Measurements from ENCODE around the gene SSBP2. TPM values are rescaled to one million over a fixed set of nuclear protein-coding genes. Genes with fewer than 3 reads are reported as not detected.

SSBP2 gene
- total RNA-seq, 1 donor from 2014 or later = 102 TPM

DNA sequence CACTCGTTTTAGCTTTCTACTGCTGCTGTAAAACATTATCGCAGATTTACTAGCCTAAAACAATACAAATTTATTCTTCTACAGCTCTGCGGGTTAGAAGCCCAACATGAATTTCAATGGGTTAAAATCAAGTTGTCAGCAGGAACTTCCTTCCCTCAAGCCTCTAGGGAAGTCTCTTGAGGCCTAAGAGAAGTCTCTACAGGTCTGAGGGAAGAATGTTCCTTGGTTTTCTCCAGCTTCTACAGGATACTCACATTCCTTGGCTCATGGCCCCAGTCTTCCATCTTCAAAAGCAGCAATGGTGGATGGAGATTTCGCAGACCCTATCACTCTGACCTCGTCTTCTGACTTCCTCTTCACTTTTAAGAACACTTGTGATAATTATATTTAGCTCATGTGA is 21.6 kb upstream of the SSBP2 start:
- intact Hi-C loops (cut with DNase I) = no loop called here

DNA sequence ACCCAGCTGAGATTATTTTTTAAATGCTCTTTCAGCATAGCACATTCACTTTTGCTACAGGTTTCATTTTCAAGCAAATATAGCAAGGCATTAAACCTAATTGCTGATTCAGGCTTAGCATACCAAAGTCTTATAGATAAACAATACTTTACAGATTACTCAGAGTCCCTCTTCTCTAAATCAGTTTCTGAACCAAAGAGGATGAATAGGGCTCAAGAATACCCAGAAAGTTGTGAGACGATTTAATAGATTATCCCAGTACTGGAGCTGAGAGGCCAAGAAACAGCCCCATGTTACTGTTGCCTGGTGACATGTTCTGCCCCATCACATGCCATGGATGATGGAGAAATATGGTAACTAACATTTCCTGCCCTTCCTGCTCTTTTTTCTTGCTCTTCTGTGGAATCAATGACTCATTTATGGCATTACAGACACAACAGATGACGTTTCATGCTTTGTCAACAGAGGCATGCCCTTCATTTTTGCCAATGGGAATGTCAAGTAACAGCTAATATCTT is 18.1 kb upstream of the SSBP2 start:
- no peak for DNase-seq (ENCODE audit: low spot score)
- intact Hi-C loops (cut with DNase I) = no loop called here

More for the DNA sequence above, 21.6 kb upstream of the SSBP2 start:
- no peak for DNase-seq (ENCODE audit: low spot score)

DNA sequence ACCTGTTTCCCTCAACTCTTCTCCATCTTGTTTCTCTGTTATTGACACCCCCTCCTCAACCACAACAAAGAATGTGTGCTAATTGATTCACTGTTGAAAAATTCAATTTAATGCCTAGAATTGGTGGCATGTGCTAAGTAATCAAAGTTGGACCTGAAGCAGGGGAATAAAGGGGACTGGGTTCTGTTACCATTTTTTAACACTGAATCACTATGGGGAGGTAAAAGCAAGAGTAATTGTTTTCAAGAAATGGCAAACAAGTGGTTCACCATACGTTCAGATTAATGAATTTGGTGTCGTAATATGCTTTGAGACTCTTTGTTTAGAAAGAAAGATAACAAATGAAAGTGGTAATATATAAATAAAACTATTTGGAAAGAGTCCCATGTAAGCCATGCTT is 17.0 kb upstream of the SSBP2 start:
- DNase-seq (ENCODE audit: low spot score) = no peak
- intact Hi-C loops (cut with DNase I) = no loop called here

- DNase-seq (ENCODE audit: low spot score) = no peak
- intact Hi-C loops (cut with DNase I) = no loop called here
Measured at GRCh38 chr5:81767097-81767496, 16.2 kb upstream of the SSBP2 start.

GRCh38 chr5:81766611-81767010 is 15.7 kb upstream of the SSBP2 start:
- intact Hi-C loops (cut with DNase I) = no loop called here
- DNase-seq (ENCODE audit: low spot score) = no peak

- intact Hi-C loops (cut with DNase I) = no loop called here
- no peak for DNase-seq (ENCODE audit: low spot score)
Measured at GRCh38 chr5:81763294-81763928, 12.5 kb upstream of the SSBP2 start.

DNA sequence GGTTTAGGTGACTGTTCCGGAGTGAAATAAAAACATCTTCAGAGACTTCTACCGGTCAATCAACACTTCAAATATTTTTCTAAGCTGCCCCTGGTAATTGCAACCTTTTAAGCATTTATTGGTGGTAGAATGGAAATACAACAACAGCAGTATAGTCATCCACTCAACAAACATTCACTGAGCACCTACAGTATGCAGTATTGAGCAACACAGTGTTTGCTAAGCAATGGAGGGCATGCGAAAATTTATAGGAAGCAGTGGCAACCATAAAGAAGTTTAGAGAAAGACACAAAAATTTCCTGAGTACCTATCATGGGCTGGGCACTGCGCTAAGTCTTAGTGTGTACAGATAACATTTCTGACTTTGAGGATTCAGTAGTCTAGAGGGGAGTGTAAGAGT is 12.0 kb upstream of the SSBP2 start:
- DNase-seq (ENCODE audit: low spot score) = no peak
- intact Hi-C loops (cut with DNase I) = no loop called here

- intact Hi-C loops (cut with DNase I) = no loop called here
- DNase-seq (ENCODE audit: low spot score) = no peak
Measured at GRCh38 chr5:81762401-81762800, 11.5 kb upstream of the SSBP2 start.

GRCh38 chr5:81761970-81762369 is 11.1 kb upstream of the SSBP2 start:
- no peak for DNase-seq (ENCODE audit: low spot score)
- intact Hi-C loops (cut with DNase I) = no loop called here

GRCh38 chr5:81761270-81761669 is 10.4 kb upstream of the SSBP2 start:
- intact Hi-C loops (cut with DNase I) = no loop called here
- DNase-seq (ENCODE audit: low spot score) = no peak

- intact Hi-C loops (cut with DNase I) = no loop called here
- no peak for DNase-seq (ENCODE audit: low spot score)
Measured at GRCh38 chr5:81760521-81760920, 9.6 kb upstream of the SSBP2 start.

GRCh38 chr5:81759632-81760005 is 8.7 kb upstream of the SSBP2 start:
- no peak for DNase-seq (ENCODE audit: low spot score)
- intact Hi-C loops (cut with DNase I) = loop anchor here (10.0 kb wide), 1 partner anchor 405 kb away; no protein-coding TSS in a partner anchor

DNA sequence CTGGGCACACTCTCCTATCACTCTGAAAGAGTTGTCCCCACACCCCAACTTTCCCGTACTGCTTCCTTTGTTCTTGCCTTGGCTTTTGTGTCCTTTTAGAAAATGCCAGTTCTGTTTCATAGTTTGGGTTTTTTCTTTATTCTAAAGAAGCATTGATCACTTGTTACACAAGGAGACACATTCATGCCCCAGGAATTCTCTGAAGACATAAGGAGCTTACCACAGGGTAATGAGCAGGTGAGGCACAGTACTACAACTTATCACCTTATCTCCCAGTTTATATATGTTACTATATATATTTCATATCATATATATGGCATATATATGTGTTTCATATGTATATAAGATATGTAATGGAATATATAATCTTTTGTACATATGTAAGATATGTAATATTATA is 6.5 kb upstream of the SSBP2 start:
- intact Hi-C loops (cut with DNase I) = loop anchor here (10.0 kb wide), 1 partner anchor 407 kb away; no protein-coding TSS in a partner anchor
- no peak for DNase-seq (ENCODE audit: low spot score)

DNA sequence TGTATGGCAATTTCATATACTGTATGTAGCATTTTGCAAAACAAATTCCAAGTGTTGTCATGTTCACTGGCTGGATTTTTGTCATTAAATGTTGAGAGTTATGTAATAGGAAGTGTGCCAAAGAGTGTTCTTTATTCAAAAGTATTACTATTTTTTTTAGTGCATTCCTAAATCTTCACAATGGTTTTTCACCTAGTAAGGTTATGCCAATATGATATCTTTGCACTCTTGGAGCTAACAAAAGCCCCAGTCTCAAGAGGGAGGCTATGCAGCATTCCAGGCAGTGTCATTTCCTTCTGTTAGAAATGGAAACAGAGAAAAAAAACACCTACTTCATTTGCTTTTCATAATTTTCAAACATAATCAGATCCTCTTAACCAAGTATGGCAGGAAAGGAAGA is 5.1 kb upstream of the SSBP2 start:
- no peak for DNase-seq (ENCODE audit: low spot score)
- intact Hi-C loops (cut with DNase I) = loop anchor here (10.0 kb wide), 1 partner anchor 409 kb away; no protein-coding TSS in a partner anchor

- intact Hi-C loops (cut with DNase I) = loop anchor here (10.0 kb wide), 1 partner anchor 409 kb away; no protein-coding TSS in a partner anchor
Measured at GRCh38 chr5:81755320-81755719, 4.4 kb upstream of the SSBP2 start.

GRCh38 chr5:81754621-81755020 is 3.7 kb upstream of the SSBP2 start:
- intact Hi-C loops (cut with DNase I) = loop anchor here (5.0 to 10.0 kb wide), 2 partner anchors 218 to 410 kb away; partner anchors contain the start of gene ATG10
- no peak for DNase-seq (ENCODE audit: low spot score)

More at GRCh38 chr5:81755320-81755719, 4.4 kb upstream of the SSBP2 start:
- no peak for DNase-seq (ENCODE audit: low spot score)

DNA sequence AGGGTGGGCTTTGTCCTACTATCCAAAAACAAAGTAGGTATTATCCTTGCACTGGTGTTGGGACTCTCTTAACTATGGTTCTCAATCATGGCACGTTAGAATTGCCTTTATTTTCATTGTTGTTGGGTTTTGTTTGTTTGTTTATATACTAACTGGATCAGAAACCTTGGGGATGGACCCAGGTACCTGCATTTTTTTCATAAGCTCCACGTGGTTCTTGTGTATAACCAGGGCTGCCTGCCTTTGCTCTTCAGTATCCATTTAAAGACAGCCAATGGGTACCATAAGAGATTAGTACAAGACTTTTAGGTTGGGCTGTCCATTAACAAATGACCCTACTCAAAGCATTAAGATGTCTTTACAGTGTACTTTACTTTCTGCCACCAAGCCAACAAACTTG is 2.5 kb upstream of the SSBP2 start:
- DNase-seq (ENCODE audit: low spot score) = no peak
- intact Hi-C loops (cut with DNase I) = loop anchor here (5.0 to 10.0 kb wide), 2 partner anchors 219 to 411 kb away; partner anchors contain the start of gene ATG10

GRCh38 chr5:81752644-81752963 is 1.7 kb upstream of the SSBP2 start:
- DNase-seq (ENCODE audit: low spot score) = no peak
- intact Hi-C loops (cut with DNase I) = loop anchor here (5.0 to 10.0 kb wide), 2 partner anchors 220 to 412 kb away; partner anchors contain the start of gene ATG10

DNA sequence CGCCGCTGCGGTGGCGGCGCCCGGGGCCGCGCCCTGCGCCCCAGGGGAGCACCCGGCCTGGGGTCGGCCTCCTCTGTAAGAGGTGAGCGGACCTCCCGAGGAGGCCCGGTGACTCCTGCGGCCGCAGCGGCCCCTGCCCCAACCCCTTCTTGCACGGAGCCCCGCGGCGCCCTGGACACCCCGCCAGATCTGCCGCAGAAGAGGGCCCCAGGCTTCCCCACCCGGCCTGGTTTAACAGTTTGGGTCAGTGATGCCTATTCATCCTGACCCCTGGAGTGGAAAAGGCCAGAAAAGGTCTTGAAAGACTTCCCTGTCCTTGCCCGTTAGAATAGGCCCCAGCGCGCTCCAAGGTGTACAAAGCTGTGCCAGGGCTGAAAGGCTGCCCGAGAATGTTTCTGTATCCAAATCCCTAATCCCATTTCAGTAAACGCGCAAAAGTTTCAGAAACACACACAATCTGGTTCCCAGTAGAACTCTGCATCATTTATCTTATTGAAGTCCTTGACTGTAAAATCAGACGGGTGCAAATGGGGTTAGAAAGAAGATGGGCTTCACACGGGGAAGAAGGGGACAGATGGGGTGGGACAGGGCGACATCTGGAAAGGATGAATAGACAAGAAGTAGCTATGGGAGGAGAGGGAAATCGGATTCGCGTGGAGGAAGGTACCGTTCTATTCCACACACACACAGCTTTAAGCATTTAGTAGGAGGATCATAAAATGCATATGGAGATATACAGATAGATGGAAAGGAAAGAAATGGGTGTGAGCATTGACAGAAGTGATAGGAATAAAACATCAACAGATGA is 1.1 kb upstream of the SSBP2 start:
- intact Hi-C loops (cut with DNase I) = loop anchor here (1.0 to 10.0 kb wide), 6 partner anchors 35 to 413 kb away; partner anchors contain the start of gene ATG10
- peak; percentile 75 for DNase-seq (ENCODE audit: low spot score)

GRCh38 chr5:81750308-81751008 is 439 bp downstream of the SSBP2 start:
- intact Hi-C loops (cut with DNase I) = loop anchor here (1.0 to 10.0 kb wide), 6 partner anchors 37 to 414 kb away; partner anchors contain the start of gene ATG10
- peak; percentile 75 for DNase-seq (ENCODE audit: low spot score)

Data from cardiac septum (tissue), 1 donor.